Endothelial cell (in vitro differentiated cells): ENCODE results near the gene BCL2L15. TPM values are rescaled to one million over a fixed set of nuclear protein-coding genes. Genes with fewer than 3 reads are reported as not detected.

Experiments used
- DNase-seq: peaks from one replicate; pipeline ENCODE4 v3.0.0; 2021; ENCODE audit warnings: low spot score
- H3K27ac Mint-ChIP-seq: one replicate; pipeline ENCODE4 v1.8.0; 2021; ENCODE audit warnings: mixed read lengths, inconsistent platforms; ENCODE audit not compliant: unreplicated experiment
- H3K27me3 Mint-ChIP-seq: one replicate; pipeline ENCODE4 v1.8.0; 2021; ENCODE audit warnings: mild to moderate bottlenecking, moderate library complexity, mixed read lengths, inconsistent platforms; ENCODE audit not compliant: unreplicated experiment
- H3K36me3 Mint-ChIP-seq: one replicate; pipeline ENCODE4 v1.8.0; 2021; ENCODE audit warnings: mild to moderate bottlenecking, low read depth, mixed read lengths, inconsistent platforms; ENCODE audit not compliant: unreplicated experiment
- H3K4me1 Mint-ChIP-seq: one replicate; pipeline ENCODE4 v1.8.0; 2021; ENCODE audit warnings: mild to moderate bottlenecking, mixed read lengths, inconsistent platforms; ENCODE audit not compliant: unreplicated experiment
- H3K4me3 Mint-ChIP-seq: one replicate; pipeline ENCODE4 v1.8.0; 2021; ENCODE audit warnings: mild to moderate bottlenecking, mixed read lengths, inconsistent platforms; ENCODE audit not compliant: unreplicated experiment
- H3K9me3 Mint-ChIP-seq: one replicate; pipeline ENCODE4 v1.8.0; 2021; ENCODE audit warnings: mixed read lengths, inconsistent platforms; ENCODE audit not compliant: unreplicated experiment
- CTCF ChIP-seq: fragments of 200-600 bp; sonication (generic); IDR thresholded peaks from one replicate; pipeline ENCODE4 v1.5.0; 2021; ENCODE audit warnings: antibody characterized with exemption; ENCODE audit not compliant: unreplicated experiment
- total RNA-seq: library from RNA; stranded (reverse); fragmentation: NEBNext Ultra II Directional; extraction: Animal tissue kit (Norgen Biotek cat#: 25700); gene quantifications from one replicate; pipeline ENCODE4 v1.2.1, GENCODE V29; 2021; ENCODE audit not compliant: unreplicated experiment

BCL2L15 gene
- total RNA-seq, 1 donor from 2014 or later, result 0.49 TPM

- H3K27ac Mint-ChIP-seq, result no peak overlapping the region
- TF ChIP-seq CTCF, result no peak
- no peaks in the 10 kb centered on the region for H3K36me3 Mint-ChIP-seq
- no peak for DNase-seq
- no peaks in the 10 kb centered on the region for H3K27me3 Mint-ChIP-seq
- H3K9me3 Mint-ChIP-seq, result no peaks in the 10 kb centered on the region
- no peaks in the 10 kb centered on the region for H3K4me1 Mint-ChIP-seq
- H3K4me3 Mint-ChIP-seq, result no peak overlapping the region
Observed at GRCh38 chr1:113849072-113849471, 38.3 kb downstream of the BCL2L15 start.

DNA sequence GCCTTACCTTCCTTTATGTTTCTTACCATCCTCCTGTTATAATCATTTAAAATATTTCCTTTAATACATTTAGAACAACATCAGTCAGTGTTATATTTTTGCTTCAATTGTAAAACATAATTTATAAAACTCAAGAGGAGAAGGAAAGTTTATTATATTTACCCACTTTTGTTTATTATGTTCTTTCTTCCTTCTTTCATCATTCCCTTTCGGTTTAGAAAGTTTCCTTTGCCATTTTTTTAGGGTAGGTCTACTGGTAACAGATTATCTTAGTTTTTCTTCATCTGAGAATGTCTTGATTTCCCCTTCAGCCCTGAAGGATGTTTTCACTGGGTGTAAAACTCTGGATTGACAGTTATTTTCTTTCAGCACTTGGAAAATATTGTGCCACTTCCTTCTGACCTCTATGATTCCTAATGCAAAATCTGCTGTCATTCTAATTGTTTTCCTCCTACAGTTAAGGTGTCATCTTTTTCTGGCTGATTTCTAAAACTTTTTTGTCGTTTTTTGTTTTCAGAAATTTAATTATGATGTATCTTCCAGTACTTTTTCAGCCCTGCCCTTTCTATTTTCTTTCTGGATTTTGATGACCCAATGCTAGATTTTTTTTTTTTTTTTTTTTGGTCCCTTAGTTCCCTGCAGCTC lies 40.9 kb downstream of the BCL2L15 start:
- H3K4me1 Mint-ChIP-seq, result no peaks in the 10 kb centered on the region
- no peak for TF ChIP-seq CTCF
- no peak for DNase-seq
- no peaks in the 10 kb centered on the region for H3K36me3 Mint-ChIP-seq
- no peak overlapping the region for H3K27ac Mint-ChIP-seq
- no peaks in the 10 kb centered on the region for H3K9me3 Mint-ChIP-seq
- no peak overlapping the region for H3K4me3 Mint-ChIP-seq
- H3K27me3 Mint-ChIP-seq, result peaks cover 2% of the 10 kb centered on the region

DNA sequence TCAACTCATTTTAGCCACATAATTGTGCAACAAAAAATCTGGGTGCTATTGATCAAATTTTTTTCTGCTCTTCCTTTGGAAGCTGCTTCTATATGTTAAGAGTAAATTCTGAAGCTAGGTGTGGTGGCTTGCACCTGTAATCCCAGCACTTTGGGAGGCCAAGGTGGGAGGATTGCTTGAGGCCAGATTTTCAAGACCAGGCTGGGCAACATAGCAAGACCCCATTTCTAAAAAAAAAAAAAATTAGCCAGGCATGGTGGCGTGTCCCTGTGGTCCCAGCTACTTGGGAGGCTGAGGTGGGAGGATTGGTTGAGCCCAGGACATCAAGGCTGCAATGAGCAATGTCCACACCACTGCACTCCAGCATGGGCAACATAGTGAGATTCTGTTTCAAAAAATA lies 50.8 kb downstream of the BCL2L15 start:
- H3K27me3 Mint-ChIP-seq, result no peaks in the 10 kb centered on the region
- no peaks in the 10 kb centered on the region for H3K36me3 Mint-ChIP-seq
- TF ChIP-seq CTCF, result no peak
- no peak overlapping the region for H3K27ac Mint-ChIP-seq
- DNase-seq, result no peak
- H3K4me1 Mint-ChIP-seq, result no peaks in the 10 kb centered on the region
- H3K4me3 Mint-ChIP-seq, result no peak overlapping the region
- H3K9me3 Mint-ChIP-seq, result no peaks in the 10 kb centered on the region

DNA sequence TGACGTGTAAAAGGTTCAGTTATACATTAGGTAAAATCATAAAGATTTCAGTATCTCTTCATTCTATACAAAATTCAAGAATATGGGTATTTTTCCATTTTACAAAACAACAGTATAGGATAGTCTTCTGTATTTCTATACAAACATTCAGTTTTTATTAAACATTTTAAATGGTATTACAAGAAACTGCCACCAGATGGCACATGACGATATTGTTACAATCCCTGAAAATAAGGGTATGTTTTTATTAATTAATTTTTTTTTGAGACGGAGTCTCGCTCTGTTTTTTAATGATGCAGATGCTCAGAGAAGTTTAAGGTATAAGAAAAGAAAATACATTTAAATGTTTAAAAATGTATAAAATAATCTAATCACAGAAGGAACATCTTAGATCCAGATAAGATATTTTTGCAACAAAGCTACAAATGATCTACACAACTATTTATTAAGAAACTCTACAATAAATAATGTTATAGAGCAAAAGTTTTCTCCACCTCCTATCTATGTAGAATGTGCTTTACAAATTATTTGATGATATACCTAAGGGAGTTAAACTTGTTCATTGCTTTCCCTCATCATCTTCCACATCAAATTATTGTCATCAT lies 51.6 kb downstream of the BCL2L15 start:
- H3K9me3 Mint-ChIP-seq, result no peaks in the 10 kb centered on the region
- no peaks in the 10 kb centered on the region for H3K36me3 Mint-ChIP-seq
- no peak for DNase-seq
- no peaks in the 10 kb centered on the region for H3K27me3 Mint-ChIP-seq
- no peak overlapping the region for H3K4me3 Mint-ChIP-seq
- TF ChIP-seq CTCF, result peak; percentile 75
- no peaks in the 10 kb centered on the region for H3K4me1 Mint-ChIP-seq
- no peak overlapping the region for H3K27ac Mint-ChIP-seq

DNA sequence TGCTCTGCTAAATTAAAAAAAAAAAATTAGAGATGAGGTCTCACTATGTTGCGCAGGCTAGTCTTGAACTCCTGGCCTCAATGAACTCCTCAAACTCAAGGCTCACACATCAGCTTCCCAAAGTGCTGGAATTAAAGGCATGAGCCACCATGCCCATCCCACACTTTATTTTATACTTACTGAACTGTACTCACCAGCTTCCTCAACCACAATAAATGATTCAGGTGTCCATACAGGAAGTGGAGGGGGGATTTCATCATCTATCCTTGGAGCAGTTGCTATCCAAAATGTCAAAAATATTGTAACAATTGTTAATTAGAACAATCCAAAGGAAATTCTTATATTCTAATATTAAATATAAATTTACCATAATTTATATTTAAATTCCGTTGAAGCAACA lies 52.7 kb downstream of the BCL2L15 start:
- Mint-ChIP-seq H3K27me3 (no peaks in the 10 kb centered on the region), H3K4me3 (no peak overlapping the region), H3K9me3 (no peaks in the 10 kb centered on the region), H3K36me3 (no peaks in the 10 kb centered on the region), H3K27ac (no peak overlapping the region), H3K4me1 (no peaks in the 10 kb centered on the region)
- no peak for TF ChIP-seq CTCF
- no peak for DNase-seq

Other genes with a start within 250 kb of the BCL2L15 start
- gene PHTF1, start 128.1 kb downstream of the BCL2L15 start, total RNA-seq, result 35.4 TPM
- 15.0 TPM for gene RSBN1, start 75.1 kb downstream of the BCL2L15 start, total RNA-seq
- gene PTPN22, start 15.9 kb downstream of the BCL2L15 start, total RNA-seq, result 0.87 TPM
- gene AP4B1, start 17.2 kb upstream of the BCL2L15 start, total RNA-seq, result 28.4 TPM
- gene DCLRE1B, start 17.7 kb upstream of the BCL2L15 start, total RNA-seq, result 11.8 TPM
- gene HIPK1, start 41.7 kb upstream of the BCL2L15 start, total RNA-seq, result 56.6 TPM
- gene OLFML3, start 91.9 kb upstream of the BCL2L15 start, total RNA-seq, result 130 TPM